Measurements from ENCODE around the gene CBY3. TPM values are rescaled to one million over a fixed set of nuclear protein-coding genes. Genes with fewer than 3 reads are reported as not detected.

CBY3 gene
- total and polyA plus RNA-seq, 2 of the 13 experiments (the other 11 are each of a cell fraction or from before 2014, with no cell fraction given): not detected

DNA sequence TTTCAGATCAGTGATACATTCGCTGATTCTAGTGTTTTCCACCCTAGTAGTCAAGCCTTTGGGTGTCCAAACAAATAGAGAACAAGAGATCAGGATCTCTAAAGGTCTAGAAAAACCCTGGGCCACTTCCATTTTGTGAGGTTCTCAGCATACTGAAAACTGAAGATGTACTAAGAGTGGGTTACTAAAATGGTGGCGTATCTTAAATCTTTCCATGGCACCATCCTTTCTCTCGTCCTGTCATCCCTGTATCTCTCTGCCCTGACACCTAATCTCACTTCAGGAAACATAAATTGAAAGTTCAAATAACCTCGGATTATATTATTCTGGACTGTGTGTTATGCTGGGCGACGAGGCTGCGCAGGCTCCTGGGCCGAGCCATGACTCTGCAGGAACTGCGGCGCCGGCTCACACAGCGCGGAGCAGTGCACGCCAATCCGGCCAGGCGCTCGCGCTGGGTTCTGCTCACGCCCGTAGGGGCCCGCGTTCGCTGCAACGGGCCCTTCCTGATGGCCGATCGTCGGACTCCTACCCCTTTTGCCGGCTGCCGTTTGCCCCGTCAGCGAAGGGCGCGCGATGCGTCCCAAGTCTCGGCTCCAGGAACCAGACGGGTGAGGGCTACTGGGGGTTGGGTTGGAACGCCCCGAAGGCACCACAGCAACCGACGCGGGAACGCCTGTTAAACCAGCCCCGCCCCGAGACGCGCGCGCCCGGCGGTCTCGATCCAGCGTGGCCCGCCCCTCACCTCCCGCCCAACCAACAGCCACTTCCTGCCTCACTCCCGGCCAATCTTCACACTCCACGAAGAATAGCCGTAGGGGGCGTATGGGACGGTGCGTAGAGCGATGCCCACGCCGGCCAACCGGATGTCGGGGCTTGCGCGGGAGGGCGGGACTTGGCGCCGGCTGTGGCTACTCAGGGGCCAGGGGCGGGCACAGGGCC, 17.4 kb upstream of the CBY3 start (continued):
- TF ChIP-seq U2AF1 (optimal IDR thresholded peaks at IDR 0.05; ENCODE audit: low read depth, low read length) (no peak), SAFB2 (CRISPR knock-in tag; IDR thresholded peaks at IDR 0.05; ENCODE audit: borderline replicate concordance, low read depth) (no peak; the same call in 1 of the 2 replicates), ZFP37 (CRISPR knock-in tag; IDR thresholded peaks at IDR 0.05; ENCODE audit: borderline replicate concordance) (peak; percentile 44; the same call in 1 of the 2 replicates), ZNF761 (CRISPR knock-in tag; conservative IDR thresholded peaks at IDR 0.05) (peak; percentile 71; the same call in 1 of the 2 replicates), ZNF33B (CRISPR knock-in tag; IDR thresholded peaks at IDR 0.05) (no peak), ZNF850 (CRISPR knock-in tag; conservative IDR thresholded peaks at IDR 0.05) (no peak), PHB2 (IDR thresholded peaks at IDR 0.05; ENCODE audit: partially characterized antibody) (no peak), ATF1 (CRISPR knock-in tag; IDR thresholded peaks at IDR 0.05) (peak; percentile 85), HNF4A (CRISPR knock-in tag; IDR thresholded peaks at IDR 0.05) (peak; percentile 35; the same call in 1 of the 2 replicates), ZNF839 (CRISPR knock-in tag; IDR thresholded peaks at IDR 0.05; ENCODE audit: borderline replicate concordance) (no peak; the same call in 1 of the 2 replicates), ZFP36L1 (CRISPR knock-in tag; IDR thresholded peaks at IDR 0.05) (peak; percentile 27; the same call in 1 of the 2 replicates), ZNF557 (CRISPR knock-in tag; IDR thresholded peaks at IDR 0.05) (no peak), ZNF670 (CRISPR knock-in tag; IDR thresholded peaks at IDR 0.05; ENCODE audit: borderline replicate concordance) (peak; percentile 97), CREBL2 (CRISPR knock-in tag; IDR thresholded peaks at IDR 0.05; ENCODE audit: borderline replicate concordance) (no peak), HES4 (CRISPR knock-in tag; IDR thresholded peaks at IDR 0.05; ENCODE audit: borderline replicate concordance) (no peak), SP140L (CRISPR knock-in tag; IDR thresholded peaks at IDR 0.05; ENCODE audit: borderline replicate concordance) (no peak; the same call in 1 of the 2 replicates), ZSCAN9 (CRISPR knock-in tag; IDR thresholded peaks at IDR 0.05; ENCODE audit: borderline replicate concordance) (0 out of 2 replicates have a peak, but pooled peaks have one; percentile 15), ZNF616 (CRISPR knock-in tag; IDR thresholded peaks at IDR 0.05; ENCODE audit: low read depth) (peak; percentile 96), ZNF510 (CRISPR knock-in tag; IDR thresholded peaks at IDR 0.05; ENCODE audit: low read depth) (peak; percentile 27; the same call in 1 of the 2 replicates), PRPF4 (IDR thresholded peaks at IDR 0.05; ENCODE audit: low read depth, low read length, poor library complexity, severe bottlenecking) (no peak), SRSF1 (optimal IDR thresholded peaks at IDR 0.05; ENCODE audit: low read depth, low read length) (peak; percentile 80), NR2C2 (CRISPR knock-in tag; IDR thresholded peaks at IDR 0.05; ENCODE audit: borderline replicate concordance) (no peak; the same call in 1 of the 2 replicates)
- TF ChIP-seq, protein P1, sequence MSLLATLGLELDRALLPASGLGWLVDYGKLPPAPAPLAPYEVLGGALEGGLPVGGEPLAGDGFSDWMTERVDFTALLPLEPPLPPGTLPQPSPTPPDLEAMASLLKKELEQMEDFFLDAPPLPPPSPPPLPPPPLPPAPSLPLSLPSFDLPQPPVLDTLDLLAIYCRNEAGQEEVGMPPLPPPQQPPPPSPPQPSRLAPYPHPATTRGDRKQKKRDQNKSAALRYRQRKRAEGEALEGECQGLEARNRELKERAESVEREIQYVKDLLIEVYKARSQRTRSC (CRISPR knock-in tag; IDR thresholded peaks at IDR 0.05; ENCODE audit: low read depth): no peak
- TF ChIP-seq, protein P2, sequence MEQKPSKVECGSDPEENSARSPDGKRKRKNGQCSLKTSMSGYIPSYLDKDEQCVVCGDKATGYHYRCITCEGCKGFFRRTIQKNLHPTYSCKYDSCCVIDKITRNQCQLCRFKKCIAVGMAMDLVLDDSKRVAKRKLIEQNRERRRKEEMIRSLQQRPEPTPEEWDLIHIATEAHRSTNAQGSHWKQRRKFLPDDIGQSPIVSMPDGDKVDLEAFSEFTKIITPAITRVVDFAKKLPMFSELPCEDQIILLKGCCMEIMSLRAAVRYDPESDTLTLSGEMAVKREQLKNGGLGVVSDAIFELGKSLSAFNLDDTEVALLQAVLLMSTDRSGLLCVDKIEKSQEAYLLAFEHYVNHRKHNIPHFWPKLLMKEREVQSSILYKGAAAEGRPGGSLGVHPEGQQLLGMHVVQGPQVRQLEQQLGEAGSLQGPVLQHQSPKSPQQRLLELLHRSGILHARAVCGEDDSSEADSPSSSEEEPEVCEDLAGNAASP (CRISPR knock-in tag; IDR thresholded peaks at IDR 0.05; ENCODE audit: borderline replicate concordance): no peak

Measured in HepG2 (cell line).